RWPE1 (cell line): ENCODE results near the gene CLDN6.
A peak's percentile ranks its signal among the peaks of the same experiment; 100 is the strongest.

Source experiments
- CTCF ChIA-PET: fragments of 350-600 bp; sonication (Branson Sonifier 250); formaldehyde crosslinking; extraction: SDS; loops from one replicate; lab custom pipeline; 2021; lab: Yijun Ruan, JAX
- POLR2A ChIA-PET: fragments of 400-600 bp; formaldehyde crosslinking; extraction: SDS; loops from one replicate; lab custom pipeline; 2020; ENCODE audit warnings: antibody characterized with exemption; ENCODE audit not compliant: low non-redundant PET; lab: Yijun Ruan, JAX
- DNase-seq: peaks from one replicate; pipeline ENCODE4 v3.0.0; 2012; ENCODE audit warnings: low spot score
- H3K27ac ChIP-seq: fragments of 450-650 bp; 2 replicates; pipeline ENCODE4 v1.5.1; 2017
- TF ChIP-seq, protein P1 (sequence below): fragments of 450-650 bp; conservative IDR thresholded peaks from 2 replicates; pipeline ENCODE4 v1.5.1; 2017; ENCODE audit warnings: low read depth, mild to moderate bottlenecking

CLDN6 gene

DNA sequence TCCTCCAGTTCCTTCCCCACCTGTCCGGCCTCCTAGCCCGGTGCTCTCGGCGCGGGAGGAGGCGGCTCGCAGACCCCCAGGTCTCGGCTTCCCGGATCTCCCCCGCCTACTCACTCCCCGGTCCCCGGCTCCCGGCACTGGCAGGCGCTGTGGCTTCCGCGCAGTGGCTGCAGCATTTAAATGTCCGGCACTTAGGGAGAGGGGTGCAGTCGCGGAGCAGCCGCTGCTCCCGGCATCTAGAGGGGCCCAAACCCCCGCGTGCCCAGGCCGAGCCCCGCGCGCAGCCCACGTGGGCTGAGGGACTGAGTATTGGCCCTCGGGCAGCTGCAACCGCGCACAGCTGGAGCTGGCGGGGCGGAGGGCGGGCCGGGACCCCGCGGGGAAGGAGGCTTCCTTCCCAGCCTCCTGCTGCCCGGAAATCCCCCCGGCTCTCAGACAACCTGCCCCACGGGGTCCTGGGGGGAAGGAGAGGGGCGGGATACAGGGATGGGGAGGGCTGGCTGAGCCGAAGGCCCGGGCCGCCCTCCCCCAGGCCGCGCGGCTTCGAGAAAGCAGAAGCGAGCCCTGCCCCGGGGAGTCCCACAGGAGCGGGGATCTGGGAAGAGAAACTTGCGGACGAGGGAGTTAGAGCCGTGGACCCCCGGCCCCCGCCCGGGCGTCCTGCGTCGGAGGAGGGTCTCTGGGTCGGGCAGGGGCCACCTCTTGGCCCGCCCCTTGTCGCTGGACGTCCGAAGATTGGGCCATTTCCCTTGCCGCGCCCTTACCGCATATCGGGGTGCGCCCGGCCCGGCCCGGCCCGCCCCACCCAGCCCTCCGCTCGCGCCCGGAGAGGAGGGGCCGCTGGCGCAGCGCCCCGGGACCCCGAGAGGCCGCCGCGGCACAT, 28.0 kb upstream of the CLDN6 start, which contains the start of gene MMP25:
TSS of gene MMP25 (plus strand) at position 804 of the 883 bp plus-strand sequence. CDS start 357 bp downstream, outside the sequence.
- ChIA-PET POLR2A (no interaction called here), CTCF (interaction anchor here (0.6 to 2.3 kb wide), 2 partner anchors 14 to 65 kb away, joined by 8 to 12 read pairs; no protein-coding TSS in a partner anchor)
- no peak for DNase-seq
- H3K27ac ChIP-seq: no peak within 1 kb of the TSS
- TF ChIP-seq, protein P1, sequence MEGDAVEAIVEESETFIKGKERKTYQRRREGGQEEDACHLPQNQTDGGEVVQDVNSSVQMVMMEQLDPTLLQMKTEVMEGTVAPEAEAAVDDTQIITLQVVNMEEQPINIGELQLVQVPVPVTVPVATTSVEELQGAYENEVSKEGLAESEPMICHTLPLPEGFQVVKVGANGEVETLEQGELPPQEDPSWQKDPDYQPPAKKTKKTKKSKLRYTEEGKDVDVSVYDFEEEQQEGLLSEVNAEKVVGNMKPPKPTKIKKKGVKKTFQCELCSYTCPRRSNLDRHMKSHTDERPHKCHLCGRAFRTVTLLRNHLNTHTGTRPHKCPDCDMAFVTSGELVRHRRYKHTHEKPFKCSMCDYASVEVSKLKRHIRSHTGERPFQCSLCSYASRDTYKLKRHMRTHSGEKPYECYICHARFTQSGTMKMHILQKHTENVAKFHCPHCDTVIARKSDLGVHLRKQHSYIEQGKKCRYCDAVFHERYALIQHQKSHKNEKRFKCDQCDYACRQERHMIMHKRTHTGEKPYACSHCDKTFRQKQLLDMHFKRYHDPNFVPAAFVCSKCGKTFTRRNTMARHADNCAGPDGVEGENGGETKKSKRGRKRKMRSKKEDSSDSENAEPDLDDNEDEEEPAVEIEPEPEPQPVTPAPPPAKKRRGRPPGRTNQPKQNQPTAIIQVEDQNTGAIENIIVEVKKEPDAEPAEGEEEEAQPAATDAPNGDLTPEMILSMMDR: no peak

DNA sequence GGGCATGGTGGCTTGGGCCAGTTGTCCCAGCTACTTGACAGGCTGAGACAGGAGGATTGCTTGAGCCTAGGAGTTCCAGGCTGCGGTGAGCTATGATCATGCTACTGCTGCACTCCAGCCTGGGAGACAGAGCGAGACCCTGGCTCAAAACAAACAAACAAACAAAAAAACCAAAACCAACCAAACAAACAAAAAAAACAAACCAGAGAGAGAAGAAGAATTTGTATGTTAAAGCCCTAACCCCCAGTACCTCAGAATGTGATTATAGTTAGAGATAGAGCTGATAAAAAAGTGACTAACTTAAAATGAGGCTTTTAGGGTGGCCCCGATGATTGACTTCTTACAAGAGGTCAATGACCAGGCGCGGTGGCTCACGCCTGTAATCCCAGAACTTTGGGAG, 26.7 kb upstream of the CLDN6 start:
- no peak for DNase-seq
- TF ChIP-seq, protein P1: no peak
- ChIA-PET CTCF (interaction anchor here (0.7 to 2.3 kb wide), 2 partner anchors 13 to 36 kb away, joined by 3 to 12 read pairs; no protein-coding TSS in a partner anchor), POLR2A (no interaction called here)
- H3K27ac ChIP-seq: no peak overlapping the region

DNA sequence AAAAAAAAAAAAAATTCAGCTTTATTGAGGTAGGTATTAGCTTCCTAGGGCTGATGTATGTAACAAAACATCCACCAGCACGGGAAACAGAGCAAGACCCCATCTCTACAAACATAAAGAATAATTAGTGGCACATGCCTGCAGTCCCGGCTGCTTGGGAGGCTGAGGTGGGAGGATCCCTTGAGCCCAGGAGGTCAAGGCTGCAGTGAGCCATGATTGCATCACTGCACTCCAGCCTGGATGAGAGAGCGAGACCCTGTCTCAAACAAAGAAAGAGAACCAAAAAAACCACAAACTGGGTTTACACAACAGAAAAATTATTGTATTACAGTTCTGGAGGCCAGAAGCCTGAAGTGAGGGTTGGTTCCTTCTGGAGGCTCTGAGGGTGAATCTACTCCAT, 24.4 kb upstream of the CLDN6 start:
- ChIA-PET POLR2A (no interaction called here), CTCF (interaction anchor here (0.7 to 1.4 kb wide), 3 partner anchors 9 to 17 kb away, joined by 3 to 5 read pairs (median 5); no protein-coding TSS in a partner anchor)
- TF ChIP-seq, protein P1: no peak
- no peak for DNase-seq
- H3K27ac ChIP-seq: no peak overlapping the region

DNA sequence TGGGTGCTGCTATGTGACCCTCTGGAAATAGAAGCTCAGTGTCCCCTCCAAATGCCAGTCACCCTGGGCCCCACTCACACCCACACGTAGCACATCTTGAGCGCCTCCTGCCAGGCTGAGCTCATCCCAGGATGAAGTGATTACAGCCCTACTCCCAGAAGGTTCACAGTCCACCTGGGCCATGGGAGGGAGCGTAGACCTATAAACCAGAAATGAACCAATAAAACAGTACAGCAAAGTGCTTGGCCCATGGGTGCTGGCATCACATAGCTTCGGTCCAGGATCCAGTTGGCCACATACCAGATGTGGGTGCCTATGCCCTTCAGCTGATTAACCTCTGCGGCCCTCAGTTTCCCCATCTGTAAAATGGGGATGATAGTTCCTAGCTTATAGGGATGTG, 20.9 kb upstream of the CLDN6 start:
- TF ChIP-seq, protein P1: no peak
- H3K27ac ChIP-seq: no peak overlapping the region
- CTCF ChIA-PET: interaction anchor here (0.7 to 1.2 kb wide), 3 partner anchors 10 to 105 kb away, joined by 3 to 4 read pairs (median 3); no protein-coding TSS in a partner anchor
- DNase-seq: no peak
- POLR2A ChIA-PET: no interaction called here

DNA sequence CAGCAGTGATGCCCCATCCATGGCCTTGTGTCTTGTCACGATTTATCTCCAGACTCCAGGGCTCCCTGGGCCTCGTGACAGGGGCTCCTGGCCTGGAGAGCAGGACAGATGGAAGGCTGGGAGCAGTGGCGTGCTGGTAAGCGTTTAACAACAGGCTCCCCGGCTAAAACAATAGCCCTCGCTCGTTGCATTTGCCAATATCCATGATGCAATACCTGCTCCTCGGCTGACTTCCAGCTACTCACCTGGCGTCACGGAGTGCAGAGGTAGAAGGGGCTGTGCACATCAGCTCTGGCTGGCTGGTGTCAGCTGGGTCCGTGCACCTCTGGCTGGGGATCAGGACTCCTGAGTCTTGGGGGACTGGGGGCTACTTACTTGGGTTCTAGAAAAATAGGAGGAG, 20.3 kb upstream of the CLDN6 start:
- POLR2A ChIA-PET: no interaction called here
- peak; percentile 79 for DNase-seq
- TF ChIP-seq, protein P1: no peak
- no peak overlapping the region for H3K27ac ChIP-seq
- CTCF ChIA-PET: interaction anchor here (0.6 to 1.2 kb wide), 5 partner anchors 9 to 1423 kb away, joined by 3 to 4 read pairs (median 3); no protein-coding TSS in a partner anchor

DNA sequence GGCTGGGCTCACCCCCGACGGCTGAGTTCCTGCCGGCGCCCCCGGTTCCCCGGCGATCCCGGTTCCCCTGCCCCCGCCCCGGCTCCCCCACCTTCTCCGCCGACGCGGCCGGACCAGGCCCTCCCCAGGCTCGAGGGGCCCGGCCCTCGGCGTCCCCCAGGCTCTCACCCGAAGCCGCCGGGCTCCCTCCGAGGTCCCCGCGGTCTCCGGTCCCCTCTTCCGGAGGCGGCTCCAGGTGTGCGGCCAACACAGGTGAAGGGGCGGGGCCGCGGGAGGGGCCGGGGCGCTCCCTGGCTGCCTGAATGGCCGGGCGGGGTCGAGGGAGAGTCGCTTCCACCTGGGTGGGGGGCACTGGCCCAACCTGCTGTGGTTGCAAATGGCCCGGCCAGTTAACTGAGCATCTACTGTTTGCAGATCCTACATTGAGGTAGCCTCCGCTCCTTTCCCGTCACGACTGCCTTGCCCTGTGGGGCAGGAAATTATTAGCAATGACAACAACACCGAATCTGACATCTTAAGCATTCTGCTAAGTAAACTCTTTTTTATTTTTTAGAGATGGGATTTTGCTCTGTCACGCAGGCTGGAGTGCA, 18.8 kb upstream of the CLDN6 start, which contains the start of gene BICDL2:
TSS of gene BICDL2 (minus strand) at position 219 of the 590 bp plus-strand sequence. CDS start 1,448 bp downstream, outside the sequence.
- ChIA-PET POLR2A (no interaction called here), CTCF (no interaction called here)
- H3K27ac ChIP-seq: no peak within 1 kb of the TSS
- TF ChIP-seq, protein P1: no peak
- no peak for DNase-seq
